ENCODE results near the gene SLC5A12. TPM values are rescaled to one million over a fixed set of nuclear protein-coding genes. Genes with fewer than 3 reads are reported as not detected.

Gene SLC5A12
- polyA plus RNA-seq, 3 donors, result 55.5 to 70.9 (median 65.6) TPM

- DNase-seq (ENCODE audit: extremely low read depth in 1 of 11, low read depth in 9 of 11, low spot score in 4 of 11), result no peak
These were observed 103.4 kb downstream of the SLC5A12 start for GRCh38 chr11:26618441-26618840.

Other genes starting within 250 kb of the SLC5A12 start
- gene MUC15, start 149.8 kb downstream of the SLC5A12 start, polyA plus RNA-seq (ENCODE audit: insufficient read length in 3 of 3), result 1 to 10 TPM; 2.3 to 4.3 (median 2.7) TPM

Measured in renal cortex interstitium (tissue), 11 donors.